ENCODE measurements around the gene ARL8A. TPM values are rescaled to one million over a fixed set of nuclear protein-coding genes. Genes with fewer than 3 reads are reported as not detected.

ARL8A gene
- total RNA-seq, 3 donors from 2014 or later: 36.3 to 69.6 (median 41.2) TPM

GRCh38 chr1:202165942-202166843 is 21.7 kb upstream of the ARL8A start:
- Histone ChIP-seq H3K36me3 (ENCODE audit: low read depth) (no peaks in the 10 kb centered on the region), H3K4me3 (no peak overlapping the region), H3K4me1 (ENCODE audit: low read depth) (peaks cover 3% of the 10 kb centered on the region), H3K9me3 (no peaks in the 10 kb centered on the region)
- intact Hi-C loops (cut with DNase I, micrococcal nuclease): no loop called here
- TF ChIP-seq CTCF (IDR thresholded peaks at IDR 0.05): no peak
- no peak for ATAC-seq
- no peak for DNase-seq

- ATAC-seq (no peak), DNase-seq (no peak)
- no peaks in the 10 kb centered on the region for H3K9me3 ChIP-seq
- intact Hi-C loops (cut with DNase I, micrococcal nuclease): no loop called here
- no peak for TF ChIP-seq CTCF (IDR thresholded peaks at IDR 0.05)
- no peaks in the 10 kb centered on the region for H3K36me3 ChIP-seq (ENCODE audit: low read depth)
- peaks cover 3% of the 10 kb centered on the region for H3K4me1 ChIP-seq (ENCODE audit: low read depth)
- no peak overlapping the region for H3K4me3 ChIP-seq
Observed at GRCh38 chr1:202165267-202165941, 20.9 kb upstream of the ARL8A start.

- TF ChIP-seq CTCF (IDR thresholded peaks at IDR 0.05): no peak
- ATAC-seq (peak; percentile 53), DNase-seq (peak in 1 of 3 donors; percentile 47)
- Histone ChIP-seq H3K4me3 (no peak overlapping the region), H3K9me3 (no peaks in the 10 kb centered on the region), H3K36me3 (ENCODE audit: low read depth) (no peaks in the 10 kb centered on the region), H3K4me1 (ENCODE audit: low read depth) (peaks cover 3% of the 10 kb centered on the region)
- intact Hi-C loops (cut with DNase I, micrococcal nuclease): no loop called here
Observed at GRCh38 chr1:202164271-202165037, 19.9 kb upstream of the ARL8A start.

GRCh38 chr1:202163281-202164270 is 19.0 kb upstream of the ARL8A start:
- ATAC-seq: no peak
- no peak for DNase-seq
- Histone ChIP-seq H3K36me3 (ENCODE audit: low read depth) (no peaks in the 10 kb centered on the region), H3K9me3 (no peaks in the 10 kb centered on the region), H3K4me3 (no peak overlapping the region), H3K4me1 (ENCODE audit: low read depth) (peaks cover 3% of the 10 kb centered on the region)
- intact Hi-C loops (cut with DNase I, micrococcal nuclease): no loop called here
- no peak for TF ChIP-seq CTCF (IDR thresholded peaks at IDR 0.05)
